Ovary (tissue), 3 donors: ENCODE measurements around the gene SBNO1.

Experiments
- EP300 ChIP-seq: sonication (generic); formaldehyde crosslinking; IDR thresholded peaks from one replicate; pipeline ENCODE4 v1.6.1; 2017; ENCODE audit warnings: antibody characterized with exemption
- POLR2A ChIP-seq: fragments of 450-650 bp; IDR thresholded peaks from one replicate; pipeline ENCODE4 v1.6.1; 2017; ENCODE audit warnings: antibody characterized with exemption, mild to moderate bottlenecking, moderate library complexity
- TF ChIP-seq, protein P1 (sequence below), 3 donors: fragments of 450-650 bp in 2 of 3; fragments of 200-600 bp in 1 of 3; IDR thresholded peaks; one replicate each; pipeline versions ENCODE4 v1.5.1 to v1.8.0; 2016 to 2022; ENCODE audit warnings: antibody characterized with exemption in 3 of 3, mild to moderate bottlenecking in 1 of 3
- donor health status: DM: no; HTN: no; CAD: no.

GRCh38 chr12:123387508-123388176 lies 23.0 kb upstream of the SBNO1 start:
- TF ChIP-seq, protein P1, sequence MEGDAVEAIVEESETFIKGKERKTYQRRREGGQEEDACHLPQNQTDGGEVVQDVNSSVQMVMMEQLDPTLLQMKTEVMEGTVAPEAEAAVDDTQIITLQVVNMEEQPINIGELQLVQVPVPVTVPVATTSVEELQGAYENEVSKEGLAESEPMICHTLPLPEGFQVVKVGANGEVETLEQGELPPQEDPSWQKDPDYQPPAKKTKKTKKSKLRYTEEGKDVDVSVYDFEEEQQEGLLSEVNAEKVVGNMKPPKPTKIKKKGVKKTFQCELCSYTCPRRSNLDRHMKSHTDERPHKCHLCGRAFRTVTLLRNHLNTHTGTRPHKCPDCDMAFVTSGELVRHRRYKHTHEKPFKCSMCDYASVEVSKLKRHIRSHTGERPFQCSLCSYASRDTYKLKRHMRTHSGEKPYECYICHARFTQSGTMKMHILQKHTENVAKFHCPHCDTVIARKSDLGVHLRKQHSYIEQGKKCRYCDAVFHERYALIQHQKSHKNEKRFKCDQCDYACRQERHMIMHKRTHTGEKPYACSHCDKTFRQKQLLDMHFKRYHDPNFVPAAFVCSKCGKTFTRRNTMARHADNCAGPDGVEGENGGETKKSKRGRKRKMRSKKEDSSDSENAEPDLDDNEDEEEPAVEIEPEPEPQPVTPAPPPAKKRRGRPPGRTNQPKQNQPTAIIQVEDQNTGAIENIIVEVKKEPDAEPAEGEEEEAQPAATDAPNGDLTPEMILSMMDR (IDR thresholded peaks at IDR 0.05) = no peak
- TF ChIP-seq EP300 (no peak), POLR2A (no peak)
